ENCODE data around the gene CTSG.

The CTSG gene, protein sequence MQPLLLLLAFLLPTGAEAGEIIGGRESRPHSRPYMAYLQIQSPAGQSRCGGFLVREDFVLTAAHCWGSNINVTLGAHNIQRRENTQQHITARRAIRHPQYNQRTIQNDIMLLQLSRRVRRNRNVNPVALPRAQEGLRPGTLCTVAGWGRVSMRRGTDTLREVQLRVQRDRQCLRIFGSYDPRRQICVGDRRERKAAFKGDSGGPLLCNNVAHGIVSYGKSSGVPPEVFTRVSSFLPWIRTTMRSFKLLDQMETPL

DNA sequence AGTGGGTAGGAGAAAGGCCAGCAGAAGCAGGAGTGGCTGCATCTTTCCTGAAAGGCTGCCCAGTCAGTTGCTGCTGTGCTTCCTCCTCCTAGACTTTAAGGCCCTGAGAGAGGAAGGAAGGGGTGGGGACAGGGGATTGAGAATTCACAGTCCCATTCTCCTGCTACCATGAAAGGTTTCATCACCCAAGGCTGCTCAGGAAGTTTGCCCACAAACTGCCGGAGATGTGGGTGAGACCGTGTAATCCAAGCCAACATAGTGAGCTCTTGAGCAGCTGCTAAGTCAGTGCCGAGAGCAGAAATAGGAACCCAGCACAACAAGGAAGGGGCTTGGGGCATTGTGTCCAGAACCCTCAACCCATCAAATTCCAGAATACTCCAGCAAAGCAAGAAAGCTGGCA lies at the start of gene CTSG:
CTSG (minus strand) TSS at position 69 of the 400 bp plus-strand sequence; CDS start at position 42, 27 bp downstream.
- Histone ChIP-seq H3K4me3 (no peak within 1 kb of the TSS), H3K36me3 (no peaks in the 10 kb centered on the region), H3K9me3 (no peaks in the 10 kb centered on the region), H3K4me1 (no peaks in the 10 kb centered on the region), H3K27me3 (no peaks in the 10 kb centered on the region), H3K27ac (no peak within 1 kb of the TSS)
- TF ChIP-seq, protein P1, sequence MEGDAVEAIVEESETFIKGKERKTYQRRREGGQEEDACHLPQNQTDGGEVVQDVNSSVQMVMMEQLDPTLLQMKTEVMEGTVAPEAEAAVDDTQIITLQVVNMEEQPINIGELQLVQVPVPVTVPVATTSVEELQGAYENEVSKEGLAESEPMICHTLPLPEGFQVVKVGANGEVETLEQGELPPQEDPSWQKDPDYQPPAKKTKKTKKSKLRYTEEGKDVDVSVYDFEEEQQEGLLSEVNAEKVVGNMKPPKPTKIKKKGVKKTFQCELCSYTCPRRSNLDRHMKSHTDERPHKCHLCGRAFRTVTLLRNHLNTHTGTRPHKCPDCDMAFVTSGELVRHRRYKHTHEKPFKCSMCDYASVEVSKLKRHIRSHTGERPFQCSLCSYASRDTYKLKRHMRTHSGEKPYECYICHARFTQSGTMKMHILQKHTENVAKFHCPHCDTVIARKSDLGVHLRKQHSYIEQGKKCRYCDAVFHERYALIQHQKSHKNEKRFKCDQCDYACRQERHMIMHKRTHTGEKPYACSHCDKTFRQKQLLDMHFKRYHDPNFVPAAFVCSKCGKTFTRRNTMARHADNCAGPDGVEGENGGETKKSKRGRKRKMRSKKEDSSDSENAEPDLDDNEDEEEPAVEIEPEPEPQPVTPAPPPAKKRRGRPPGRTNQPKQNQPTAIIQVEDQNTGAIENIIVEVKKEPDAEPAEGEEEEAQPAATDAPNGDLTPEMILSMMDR (IDR thresholded peaks at IDR 0.05) = no peak
- DNase-seq = no peak
- intact Hi-C loops (cut with DNase I; ENCODE audit: low total_unique reads) = no loop called here

DNA sequence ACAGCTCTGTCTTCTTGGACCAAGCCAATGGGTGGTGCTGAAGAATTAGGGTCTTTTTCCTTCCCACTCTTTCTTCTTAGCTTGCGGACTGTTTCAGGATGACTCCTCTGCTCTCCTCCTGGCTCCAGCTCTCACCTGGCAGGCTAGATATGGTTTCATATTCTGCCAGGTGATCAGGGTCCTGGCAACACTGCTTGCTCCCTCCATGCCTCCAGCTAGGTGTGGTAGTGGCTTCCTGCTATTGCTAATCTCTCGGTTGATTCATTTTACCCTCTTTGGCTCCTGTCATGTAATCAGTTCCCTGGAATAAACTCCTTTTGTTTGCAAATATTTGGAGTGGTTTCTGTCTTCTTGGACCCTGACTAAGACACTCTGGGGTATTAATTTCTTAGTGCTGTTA lies 37.7 kb upstream of the CTSG start:
- no peak overlapping the region for H3K27ac ChIP-seq
- no peak for DNase-seq
- intact Hi-C loops (cut with DNase I; ENCODE audit: low total_unique reads) = no loop called here
- H3K36me3 ChIP-seq = no peaks in the 10 kb centered on the region
- TF ChIP-seq, protein P1 (IDR thresholded peaks at IDR 0.05) = no peak
- no peak overlapping the region for H3K4me3 ChIP-seq
- H3K9me3 ChIP-seq = no peaks in the 10 kb centered on the region
- H3K4me1 ChIP-seq = no peaks in the 10 kb centered on the region
- H3K27me3 ChIP-seq = no peaks in the 10 kb centered on the region

GRCh38 chr14:24613241-24613640 lies 37.2 kb upstream of the CTSG start:
- no peak overlapping the region for H3K27ac ChIP-seq
- H3K36me3 ChIP-seq = no peaks in the 10 kb centered on the region
- no peaks in the 10 kb centered on the region for H3K27me3 ChIP-seq
- TF ChIP-seq, protein P1 (IDR thresholded peaks at IDR 0.05) = no peak
- no peaks in the 10 kb centered on the region for H3K9me3 ChIP-seq
- DNase-seq = no peak
- no peak overlapping the region for H3K4me3 ChIP-seq
- no peaks in the 10 kb centered on the region for H3K4me1 ChIP-seq
- intact Hi-C loops (cut with DNase I; ENCODE audit: low total_unique reads) = no loop called here

DNA sequence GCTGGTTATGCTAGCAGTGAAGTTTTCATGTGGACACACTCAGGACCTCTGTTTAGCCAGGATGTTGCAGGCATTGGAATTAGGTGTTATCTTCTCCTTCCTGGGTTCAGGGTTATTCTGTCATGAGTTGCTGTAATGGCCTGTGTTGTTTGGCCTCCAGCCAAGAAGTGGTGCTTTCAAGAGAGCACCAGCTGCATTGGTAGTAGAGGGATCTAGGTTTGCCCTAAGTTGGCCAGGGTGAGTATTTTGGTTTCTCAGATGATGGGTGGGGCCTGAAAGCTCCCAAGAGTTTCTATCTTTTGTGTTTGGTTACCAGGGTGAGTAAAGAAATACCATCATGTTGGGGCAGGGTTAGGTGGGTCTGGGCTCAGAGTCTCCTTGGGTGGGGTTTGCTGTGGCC lies 36.1 kb upstream of the CTSG start:
- no peak overlapping the region for H3K4me3 ChIP-seq
- no peaks in the 10 kb centered on the region for H3K36me3 ChIP-seq
- no peak overlapping the region for H3K27ac ChIP-seq
- H3K27me3 ChIP-seq = no peaks in the 10 kb centered on the region
- DNase-seq = no peak
- no peaks in the 10 kb centered on the region for H3K9me3 ChIP-seq
- TF ChIP-seq, protein P1 (IDR thresholded peaks at IDR 0.05) = no peak
- intact Hi-C loops (cut with DNase I; ENCODE audit: low total_unique reads) = no loop called here
- no peaks in the 10 kb centered on the region for H3K4me1 ChIP-seq

DNA sequence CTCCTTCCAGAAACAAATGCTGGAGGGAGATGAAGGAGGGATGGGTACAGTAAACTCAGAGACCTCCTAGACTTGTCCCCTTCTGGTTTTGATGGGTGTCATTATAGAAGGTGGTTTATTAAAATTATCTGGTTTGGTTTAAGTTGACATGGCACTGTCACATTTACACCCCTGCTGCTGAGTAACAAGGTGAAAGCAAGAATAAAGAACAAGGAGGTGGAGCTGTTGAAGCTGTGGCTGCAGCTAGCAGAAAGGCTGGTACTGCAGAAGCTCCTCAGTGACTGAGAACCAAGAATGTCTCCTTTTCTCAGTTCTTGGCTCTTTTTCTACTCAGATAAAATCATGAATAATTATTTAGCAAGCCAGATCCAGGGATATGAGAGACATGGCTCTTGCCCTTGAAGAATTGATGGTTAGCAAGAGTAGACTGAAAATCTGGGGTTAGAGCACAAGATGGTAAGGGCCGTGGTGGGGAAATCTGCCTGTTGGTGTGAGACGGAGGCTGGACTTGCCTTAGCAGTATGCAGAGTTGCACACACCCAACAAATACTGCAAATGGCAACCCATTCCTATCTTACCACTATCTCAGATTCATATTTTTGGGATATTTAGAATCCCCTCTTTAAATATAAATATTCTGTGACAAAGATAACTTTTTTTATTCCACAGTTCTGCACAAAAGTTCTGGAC lies 33.8 kb upstream of the CTSG start, which contains the start of gene GZMH:
GZMH (minus strand) TSS at position 31 of the 690 bp plus-strand sequence. CDS start 72 bp downstream, outside the sequence.
- H3K9me3 ChIP-seq = no peaks in the 10 kb centered on the region
- DNase-seq = no peak
- H3K36me3 ChIP-seq = no peaks in the 10 kb centered on the region
- H3K27me3 ChIP-seq = no peaks in the 10 kb centered on the region
- no peaks in the 10 kb centered on the region for H3K4me1 ChIP-seq
- intact Hi-C loops (cut with DNase I; ENCODE audit: low total_unique reads) = no loop called here
- no peak within 1 kb of the TSS for H3K27ac ChIP-seq
- TF ChIP-seq, protein P1 (IDR thresholded peaks at IDR 0.05) = no peak
- no peak within 1 kb of the TSS for H3K4me3 ChIP-seq

Measured in tibial artery (tissue), 4 donors.